AML-193 (cell line): ENCODE measurements around the gene SLC12A5.
A peak's percentile ranks its signal among the peaks of the same experiment; 100 is the strongest.
"Not testable (repeated sequence)": the region's sequence is repeated elsewhere in the genome, so short reads cannot be mapped to it uniquely, and the experiment has no call there.

Experiments
- DNase-seq, 2 experiments: peaks; one replicate each; lab custom pipeline; 2025; lab: John Stamatoyannopoulos, UW

SLC12A5 gene

DNA sequence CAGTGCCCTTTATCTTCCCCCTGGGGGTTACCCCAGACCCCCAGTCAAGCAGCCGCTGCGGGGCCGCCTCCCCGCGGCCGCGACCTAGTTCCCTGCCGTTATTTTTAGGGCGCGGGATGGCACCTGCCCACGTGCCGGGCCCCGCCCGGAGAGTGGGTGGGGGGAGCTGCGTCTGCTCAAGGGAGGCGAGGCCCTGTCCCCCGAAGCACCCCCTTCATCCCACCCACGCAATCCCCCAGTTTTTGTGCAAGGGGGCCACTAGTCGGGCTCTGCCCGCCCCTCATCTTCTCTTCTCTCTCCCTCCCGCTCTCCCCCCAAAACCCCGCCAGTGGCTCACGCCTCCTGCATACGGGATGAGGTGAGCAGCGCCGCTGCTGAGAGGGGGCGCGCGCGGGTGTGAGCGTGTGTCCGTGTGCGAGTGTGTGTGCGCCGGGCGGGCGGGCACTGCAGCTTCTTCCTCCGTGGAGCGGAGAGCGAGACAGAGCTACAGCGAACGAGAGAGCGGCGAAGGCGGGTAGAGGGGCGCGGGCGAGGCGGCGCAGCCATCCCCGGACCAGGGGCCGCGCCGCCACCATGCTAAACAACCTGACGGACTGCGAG lies at the start of gene SLC12A5:
Gene SLC12A5, plus strand, starts transcription at position 444 of the 600 bp plus-strand sequence. Its CDS starts 130 bp downstream, at position 574.
- DNase-seq: no peak

- no peak for DNase-seq
Measured at GRCh38 chr20:45981261-45981660, 47.8 kb upstream of the SLC12A5 start.

- DNase-seq: no peak
Measured at GRCh38 chr20:45983279-45983743, 45.7 kb upstream of the SLC12A5 start.

GRCh38 chr20:45985573-45985972 lies 43.4 kb upstream of the SLC12A5 start:
- no peak for DNase-seq

- peak; percentile 55 to 57 for DNase-seq
Measured at GRCh38 chr20:45987108-45987780, 41.8 kb upstream of the SLC12A5 start.

DNA sequence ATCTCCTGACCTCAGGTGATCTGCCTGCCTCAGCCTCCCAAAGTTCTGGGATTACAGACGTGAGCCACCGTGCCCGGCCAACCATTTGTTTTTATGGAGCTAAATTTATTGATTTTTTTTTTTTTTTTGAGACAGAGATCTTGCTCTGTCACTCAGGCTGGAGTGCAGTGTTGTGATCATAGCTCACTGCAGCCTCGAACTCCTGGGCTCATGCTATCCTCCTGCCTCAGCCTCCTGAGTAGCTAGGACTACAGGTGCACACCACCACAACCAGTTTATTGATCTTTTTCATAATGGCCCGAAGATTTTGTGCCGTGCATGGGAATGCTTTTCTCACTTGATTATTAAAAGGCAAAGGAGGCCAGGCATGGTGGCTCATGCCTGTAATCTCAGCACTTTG lies 40.2 kb upstream of the SLC12A5 start:
- not testable (repeated sequence) for DNase-seq

DNA sequence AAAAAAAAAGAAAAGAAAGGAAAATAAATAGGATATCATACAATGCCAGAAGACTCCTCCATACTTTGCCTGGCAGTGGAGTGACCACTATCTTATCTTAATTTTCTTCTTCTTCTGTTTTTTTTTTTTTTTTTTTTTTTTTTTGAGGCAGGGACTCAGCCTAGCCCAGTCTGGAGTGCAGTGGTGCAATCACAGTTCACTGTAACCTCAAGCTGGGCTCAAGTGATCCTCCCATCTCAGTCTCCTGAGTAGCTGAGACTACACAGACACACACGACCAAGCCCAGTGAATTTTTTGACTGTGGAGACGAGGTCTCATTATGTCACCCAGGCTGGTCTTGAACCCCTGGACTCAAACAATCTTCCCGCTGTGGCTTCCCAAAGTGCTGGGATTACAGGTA lies 37.4 kb upstream of the SLC12A5 start:
- peak in 1 of 2 experiments; percentile 13 for DNase-seq

DNA sequence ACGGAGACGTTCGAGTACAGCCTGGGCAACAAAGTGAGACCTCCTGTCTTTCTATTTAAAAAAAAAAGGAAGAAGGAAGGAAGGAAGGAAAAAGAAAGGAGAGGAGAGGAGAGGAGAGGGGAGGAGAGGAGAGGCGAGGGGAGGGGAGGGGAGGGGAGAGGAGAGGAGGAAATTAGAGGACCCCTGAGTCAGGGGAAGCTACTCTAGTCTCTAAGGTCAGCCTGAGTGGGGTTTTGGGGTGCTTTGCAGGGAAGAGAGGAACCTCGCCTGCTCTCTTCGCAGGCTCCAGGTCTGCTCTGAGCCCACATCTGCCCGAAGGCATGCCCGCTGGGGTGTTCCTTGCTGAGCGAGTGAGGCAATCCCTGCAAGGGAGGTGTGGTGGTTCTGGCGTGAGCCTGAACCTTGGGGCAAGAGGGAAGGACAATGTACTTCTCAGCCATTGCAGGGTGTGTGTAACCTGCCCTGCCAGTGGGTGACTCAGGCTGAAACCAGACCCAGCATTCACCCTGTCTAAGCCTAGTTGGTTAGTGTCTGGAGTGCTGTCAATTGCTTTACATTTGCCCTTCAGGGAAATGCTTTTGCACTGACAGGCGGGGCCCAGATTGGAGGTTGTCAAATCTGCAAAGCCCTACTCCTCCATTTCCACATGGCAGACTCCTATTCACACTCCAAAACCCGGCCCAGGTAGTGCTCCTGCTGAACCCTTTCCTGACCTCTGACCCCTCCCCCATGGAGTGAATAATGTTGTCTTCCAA lies 35.6 kb upstream of the SLC12A5 start:
- DNase-seq: peak; percentile 91 to 94

DNA sequence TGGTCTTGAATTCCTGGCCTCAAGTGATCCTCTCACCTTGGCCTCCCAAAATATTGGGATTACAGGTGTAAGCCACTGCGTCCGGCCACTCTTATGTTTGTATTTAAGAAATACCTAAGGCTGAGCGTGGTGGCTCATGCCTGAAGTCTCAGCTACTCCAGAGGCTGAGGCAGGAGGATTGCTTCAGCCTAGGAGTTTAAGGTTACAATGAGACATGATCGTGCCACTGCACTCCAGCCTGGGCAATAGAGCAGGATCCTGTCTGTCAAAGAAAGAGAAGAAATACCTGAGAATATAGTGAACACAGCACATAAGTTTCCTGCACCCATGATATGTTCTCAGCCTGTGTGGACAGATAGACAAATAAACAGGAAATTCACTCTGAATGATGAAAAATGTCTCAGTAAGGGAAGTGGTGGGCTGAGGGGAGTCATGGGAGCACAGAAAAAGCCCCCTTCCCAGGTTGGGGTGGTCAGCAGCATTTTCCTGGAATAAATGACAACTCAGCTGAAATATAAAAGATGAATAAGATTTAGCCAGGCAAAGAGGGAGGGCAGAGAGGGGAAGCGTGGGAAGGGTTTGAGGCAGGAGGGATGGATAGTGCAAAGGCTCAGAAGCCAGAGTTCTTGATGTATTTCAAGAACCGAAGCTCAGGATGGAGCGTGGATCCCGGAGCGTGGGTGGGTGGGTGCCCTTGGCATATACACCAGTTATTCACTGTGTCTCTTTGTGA lies 34.1 kb upstream of the SLC12A5 start:
- no peak for DNase-seq

DNA sequence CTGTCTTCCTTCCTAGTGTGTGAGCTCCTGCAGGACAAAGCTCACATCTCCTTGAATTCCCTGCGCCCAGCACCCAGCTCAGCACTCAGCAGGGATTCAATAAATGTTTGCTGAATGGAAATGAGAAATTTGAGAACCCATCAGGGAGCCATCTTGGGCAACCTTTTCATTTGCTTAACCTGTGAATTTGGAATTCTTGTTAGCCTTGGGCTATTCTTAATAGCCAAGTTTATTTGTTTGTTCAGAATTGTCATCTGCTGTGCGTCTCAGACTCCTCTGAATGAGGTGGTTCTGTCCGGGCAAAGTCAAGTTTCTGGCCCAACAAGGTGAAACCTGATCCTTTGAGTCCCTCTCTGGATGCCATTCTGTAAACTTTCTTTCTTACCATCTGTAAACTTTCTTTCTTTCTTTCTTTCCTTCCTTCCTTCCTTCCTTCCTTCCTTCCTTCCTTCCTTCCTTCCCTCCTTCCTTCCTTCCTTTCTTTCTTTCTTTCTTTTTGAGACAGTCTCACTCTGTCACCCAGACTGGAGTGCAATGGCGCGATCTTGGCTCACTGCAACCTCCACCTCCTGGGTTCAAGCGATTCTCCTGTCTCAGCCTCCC lies 33.4 kb upstream of the SLC12A5 start:
- DNase-seq: not testable (repeated sequence)

GRCh38 chr20:45997187-45997586 lies 31.8 kb upstream of the SLC12A5 start:
- DNase-seq: no peak

DNA sequence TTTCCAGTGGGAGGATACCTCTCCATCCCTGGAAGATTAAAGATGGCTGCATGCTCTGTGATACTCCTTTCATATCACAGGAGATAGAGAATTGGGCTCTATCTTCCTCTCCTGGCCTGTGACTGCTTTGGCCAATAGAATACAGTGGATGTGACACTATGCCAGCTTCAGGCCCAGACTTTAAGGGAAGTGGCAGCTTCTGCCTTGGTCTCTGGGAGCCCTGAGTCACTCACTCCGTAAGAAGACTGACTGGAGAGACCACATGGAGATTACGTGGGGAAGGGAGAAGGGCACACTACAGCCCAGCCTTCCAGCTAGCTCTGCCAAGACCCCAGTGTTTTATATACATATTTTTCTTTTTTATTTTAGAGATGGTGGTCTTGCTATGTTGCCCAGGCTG lies 30.7 kb upstream of the SLC12A5 start:
- peak; percentile 80 to 81 for DNase-seq

- DNase-seq: peak; percentile 75 to 76
Measured at GRCh38 chr20:45998761-45999160, 30.3 kb upstream of the SLC12A5 start.

DNA sequence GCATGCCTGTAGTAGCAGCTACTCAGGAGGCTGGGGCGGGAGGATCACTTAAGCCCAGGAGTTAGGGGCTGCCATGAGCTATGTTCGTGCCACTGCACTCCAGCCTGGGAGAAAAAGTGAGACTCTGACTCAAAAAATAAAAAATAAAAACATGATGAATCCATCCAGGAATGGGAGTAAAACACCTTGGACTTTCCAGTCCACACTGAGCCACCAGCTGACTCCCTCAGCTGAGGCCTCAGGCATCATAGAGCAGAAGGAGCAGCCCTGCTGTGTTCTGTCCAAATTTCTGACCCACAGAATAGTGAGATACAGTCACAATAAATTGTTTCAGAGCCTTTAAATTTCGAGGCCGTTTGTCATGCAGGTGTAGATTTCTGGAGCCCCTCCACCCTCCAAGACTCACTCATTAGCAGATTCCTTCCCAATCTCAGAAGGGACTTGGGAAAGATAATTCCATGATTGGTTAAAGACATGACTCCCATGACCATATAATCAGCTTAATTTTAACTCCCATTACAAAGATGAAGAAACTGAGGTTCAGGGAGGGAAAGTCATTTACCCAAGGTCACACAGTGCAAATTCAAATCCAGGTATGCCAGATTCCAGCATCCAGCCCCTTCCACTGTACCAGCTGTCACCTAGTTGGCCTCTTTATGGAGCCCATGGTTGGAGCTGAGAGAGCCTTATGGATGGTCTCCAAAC lies 29.3 kb upstream of the SLC12A5 start:
- DNase-seq: no peak

GRCh38 chr20:46000262-46000996 lies 28.6 kb upstream of the SLC12A5 start:
- no peak for DNase-seq

DNA sequence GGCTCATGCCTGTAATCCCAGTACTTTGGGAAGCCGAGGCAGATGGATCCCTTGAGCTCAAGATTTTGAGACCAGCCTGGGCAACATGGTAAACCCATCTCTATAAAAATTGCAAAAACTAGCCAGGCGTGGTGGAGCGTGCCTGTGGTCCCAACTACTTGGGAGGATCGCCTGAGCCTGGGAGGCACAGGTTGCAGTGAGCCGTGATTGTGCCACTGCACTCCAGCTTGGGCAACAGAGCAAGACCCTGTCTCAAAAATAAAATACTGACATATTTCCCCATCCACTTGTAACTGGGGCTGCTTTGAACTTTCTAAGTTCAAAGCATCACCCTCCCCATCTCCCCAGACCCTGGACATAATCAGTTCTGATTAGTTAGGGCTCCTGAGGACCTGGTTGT lies 27.5 kb upstream of the SLC12A5 start:
- DNase-seq: no peak

GRCh38 chr20:46002008-46002407 lies 27.0 kb upstream of the SLC12A5 start:
- no peak for DNase-seq

DNA sequence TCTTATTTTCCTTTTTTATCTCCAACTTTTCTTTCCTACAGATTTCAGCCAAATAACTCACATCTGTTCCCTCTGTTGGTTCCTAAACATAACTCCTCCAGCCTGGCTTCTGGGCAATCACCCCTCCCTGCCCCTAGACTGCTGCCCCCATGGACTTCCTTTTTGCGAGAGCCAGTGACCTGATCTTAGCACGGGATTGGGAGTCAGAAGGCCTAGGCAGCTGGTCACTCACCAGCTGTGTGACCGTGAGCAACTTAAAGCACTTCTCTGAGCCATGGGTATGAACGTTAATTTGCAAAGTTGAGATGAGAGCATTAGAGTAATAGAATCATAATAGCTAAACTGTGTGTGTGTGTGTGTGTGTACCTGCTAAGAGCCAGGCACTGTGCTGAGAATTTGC lies 24.8 kb upstream of the SLC12A5 start:
- DNase-seq: peak in 1 of 2 experiments; percentile 16

DNA sequence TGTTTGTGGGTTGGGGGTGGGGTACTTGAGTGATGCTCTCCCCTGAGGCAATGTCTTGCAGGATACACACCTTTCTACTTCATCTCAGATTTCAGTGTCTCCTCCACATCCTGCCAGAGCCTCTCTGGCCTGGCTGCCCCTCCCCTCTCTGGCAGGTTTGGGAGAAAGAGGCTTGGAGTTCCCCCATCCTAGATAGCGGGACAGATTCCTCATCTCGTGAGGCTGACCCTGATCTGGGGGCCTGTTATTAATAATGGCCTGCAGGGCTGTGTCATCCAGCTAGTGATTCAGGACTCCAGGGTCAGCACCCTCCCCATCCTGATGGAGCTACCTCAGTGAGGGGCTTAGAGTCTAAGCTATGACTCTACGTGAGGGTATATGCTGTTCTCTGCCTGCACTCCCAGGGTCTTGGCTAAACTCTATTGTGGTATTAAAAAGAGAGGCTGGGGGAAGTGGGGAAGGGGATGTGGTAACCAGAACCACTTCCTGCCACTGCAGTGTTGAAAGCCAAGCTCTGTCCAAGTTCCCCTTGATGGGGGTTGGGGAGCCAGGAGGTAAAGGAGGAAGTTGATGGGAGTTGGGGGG lies 24.0 kb upstream of the SLC12A5 start:
- peak; percentile 90 to 92 for DNase-seq
